ES-I3 (cell line): ENCODE measurements around the gene HHIPL2.
"Not testable (repeated sequence)": the region's sequence is repeated elsewhere in the genome, so short reads cannot be mapped to it uniquely, and the experiment has no call there.

Source experiments
- H3K36me3 ChIP-seq: 2 replicates; pipeline ENCODE4 v1.6.1; 2013; ENCODE audit warnings: mild to moderate bottlenecking, low read length, control low read depth, moderate library complexity; ENCODE audit not compliant: insufficient read depth
- H3K4me1 ChIP-seq: 2 replicates; pipeline ENCODE4 v1.6.1; 2013; ENCODE audit warnings: mild to moderate bottlenecking, control low read depth, low read length; ENCODE audit not compliant: insufficient read depth
- H3K9ac ChIP-seq: 2 replicates; pipeline ENCODE4 v1.6.1; 2013; ENCODE audit warnings: low read depth, mild to moderate bottlenecking, low read length, moderate library complexity
- H3K9me3 ChIP-seq: 2 replicates; pipeline ENCODE4 v1.6.1; 2013; ENCODE audit warnings: mild to moderate bottlenecking, low read length, moderate library complexity; ENCODE audit not compliant: control insufficient read depth, insufficient read depth

The HHIPL2 gene

GRCh38 chr1:222522105-222522915, 25.6 kb downstream of the HHIPL2 start:
- no peaks in the 10 kb centered on the region for H3K9me3 ChIP-seq
- no peaks in the 10 kb centered on the region for H3K36me3 ChIP-seq
- no peaks in the 10 kb centered on the region for H3K4me1 ChIP-seq
- no peak overlapping the region for H3K9ac ChIP-seq

GRCh38 chr1:222521299-222522104, 26.4 kb downstream of the HHIPL2 start:
- Histone ChIP-seq H3K36me3 (no peaks in the 10 kb centered on the region), H3K9me3 (no peaks in the 10 kb centered on the region), H3K4me1 (no peaks in the 10 kb centered on the region), H3K9ac (no peak overlapping the region)

GRCh38 chr1:222489496-222489895, 58.4 kb downstream of the HHIPL2 start:
- not testable (repeated sequence) for H3K9ac ChIP-seq, H3K4me1 ChIP-seq, H3K36me3 ChIP-seq, H3K9me3 ChIP-seq

- H3K36me3 ChIP-seq, H3K9me3 ChIP-seq, H3K4me1 ChIP-seq, H3K9ac ChIP-seq: not testable (repeated sequence)
Measured at GRCh38 chr1:222487774-222488173, 60.1 kb downstream of the HHIPL2 start.

- not testable (repeated sequence) for H3K9ac ChIP-seq, H3K36me3 ChIP-seq, H3K9me3 ChIP-seq, H3K4me1 ChIP-seq
Measured at GRCh38 chr1:222484005-222484404, 63.9 kb downstream of the HHIPL2 start.

- not testable (repeated sequence) for H3K4me1 ChIP-seq, H3K9ac ChIP-seq, H3K36me3 ChIP-seq, H3K9me3 ChIP-seq
Measured at GRCh38 chr1:222479567-222479966, 68.3 kb downstream of the HHIPL2 start.

GRCh38 chr1:222476436-222476835, 71.5 kb downstream of the HHIPL2 start:
- H3K36me3 ChIP-seq, H3K9me3 ChIP-seq, H3K4me1 ChIP-seq: not testable (repeated sequence)

GRCh38 chr1:222473717-222474116, 74.2 kb downstream of the HHIPL2 start:
- H3K9me3 ChIP-seq, H3K36me3 ChIP-seq, H3K4me1 ChIP-seq, H3K9ac ChIP-seq: not testable (repeated sequence)

More at GRCh38 chr1:222476436-222476835, 71.5 kb downstream of the HHIPL2 start:
- H3K9ac ChIP-seq, result not testable (repeated sequence)

GRCh38 chr1:222472776-222473540, 74.9 kb downstream of the HHIPL2 start:
- H3K9ac ChIP-seq, H3K9me3 ChIP-seq, H3K4me1 ChIP-seq, H3K36me3 ChIP-seq: not testable (repeated sequence)
